Measurements from ENCODE around the gene ATP10D. TPM values are rescaled to one million over a fixed set of nuclear protein-coding genes. Genes with fewer than 3 reads are reported as not detected.

Gene ATP10D
- total RNA-seq, 1 experiment from 2014 or later, result 3.8 TPM

DNA sequence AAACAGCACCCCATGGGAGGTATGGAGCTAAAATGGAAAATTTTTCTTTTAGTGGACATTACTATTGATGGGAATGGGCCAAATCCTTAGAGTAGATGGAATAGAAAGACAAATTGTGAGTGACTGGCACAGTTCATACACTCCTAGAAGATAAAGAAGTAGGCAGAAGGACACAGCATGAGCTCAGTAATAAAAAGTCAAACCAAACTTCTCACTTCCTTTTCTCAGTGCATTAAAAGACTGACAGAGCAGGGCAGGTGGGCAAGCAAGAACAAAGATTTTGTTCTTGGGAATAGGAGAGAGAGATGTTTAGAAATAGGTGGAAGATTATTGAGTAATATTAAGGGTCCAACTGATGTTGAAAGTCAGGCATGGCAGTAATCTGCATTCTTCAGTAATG, 132.5 kb downstream of the ATP10D start:
- H4K20me1 ChIP-seq (ENCODE audit: control insufficient read depth, insufficient read depth, insufficient read length), result no peaks in the 10 kb centered on the region
- Mint-ChIP-seq H3K9me3 (no peaks in the 10 kb centered on the region), H3K36me3 (ENCODE audit: insufficient read depth in 1 of 3, low read depth in 3 of 3) (no peaks in the 10 kb centered on the region), H3K4me1 (no peaks in the 10 kb centered on the region), H3K4me3 (no peak overlapping the region), H3K27ac (no peak overlapping the region), H3K27me3 (ENCODE audit: low read depth) (peaks cover 1% of the 10 kb centered on the region; the same call in 1 of the 2 replicates)
- no peak overlapping the region for H3K4me2 ChIP-seq (ENCODE audit: insufficient read depth, insufficient read length, low read length)
- no peaks in the 10 kb centered on the region for H3K23me2 ChIP-seq (ENCODE audit: insufficient read length, low read depth, low read length, poor library complexity, severe bottlenecking)
- H2BK12ac ChIP-seq (ENCODE audit: insufficient read length, low read depth, low read length), result no peak overlapping the region
- TF ChIP-seq, protein P1, sequence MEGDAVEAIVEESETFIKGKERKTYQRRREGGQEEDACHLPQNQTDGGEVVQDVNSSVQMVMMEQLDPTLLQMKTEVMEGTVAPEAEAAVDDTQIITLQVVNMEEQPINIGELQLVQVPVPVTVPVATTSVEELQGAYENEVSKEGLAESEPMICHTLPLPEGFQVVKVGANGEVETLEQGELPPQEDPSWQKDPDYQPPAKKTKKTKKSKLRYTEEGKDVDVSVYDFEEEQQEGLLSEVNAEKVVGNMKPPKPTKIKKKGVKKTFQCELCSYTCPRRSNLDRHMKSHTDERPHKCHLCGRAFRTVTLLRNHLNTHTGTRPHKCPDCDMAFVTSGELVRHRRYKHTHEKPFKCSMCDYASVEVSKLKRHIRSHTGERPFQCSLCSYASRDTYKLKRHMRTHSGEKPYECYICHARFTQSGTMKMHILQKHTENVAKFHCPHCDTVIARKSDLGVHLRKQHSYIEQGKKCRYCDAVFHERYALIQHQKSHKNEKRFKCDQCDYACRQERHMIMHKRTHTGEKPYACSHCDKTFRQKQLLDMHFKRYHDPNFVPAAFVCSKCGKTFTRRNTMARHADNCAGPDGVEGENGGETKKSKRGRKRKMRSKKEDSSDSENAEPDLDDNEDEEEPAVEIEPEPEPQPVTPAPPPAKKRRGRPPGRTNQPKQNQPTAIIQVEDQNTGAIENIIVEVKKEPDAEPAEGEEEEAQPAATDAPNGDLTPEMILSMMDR (conservative IDR thresholded peaks at IDR 0.05), result no peak
- no peak for DNase-seq
- no peak overlapping the region for H3K23ac ChIP-seq (ENCODE audit: insufficient read length, low read depth, low read length)
- H3K79me1 ChIP-seq (ENCODE audit: insufficient read depth, low read depth, low read length, poor library complexity, severe bottlenecking), result no peaks in the 10 kb centered on the region
- H3K9me3 ChIP-seq (ENCODE audit: control insufficient read depth, low read depth, low read length), result no peaks in the 10 kb centered on the region
- no peak overlapping the region for H3K9ac ChIP-seq (ENCODE audit: extremely low read depth, insufficient read length, low read length)
- H3K4ac ChIP-seq (ENCODE audit: low read depth, low read length), result no peak overlapping the region
- H3K14ac ChIP-seq (ENCODE audit: insufficient read depth, low read length), result no peak overlapping the region
- no peak overlapping the region for H3K18ac ChIP-seq (ENCODE audit: insufficient read length, low read depth, low read length)
- H2AFZ ChIP-seq (ENCODE audit: low read length), result no peak overlapping the region
- H2BK5ac ChIP-seq (ENCODE audit: insufficient read length, low read length), result no peak overlapping the region
- no peaks in the 10 kb centered on the region for H3K79me2 ChIP-seq (ENCODE audit: insufficient read depth, low read length)
- no peak overlapping the region for H4K5ac ChIP-seq (ENCODE audit: insufficient read length, low read depth, low read length)
- no peak overlapping the region for H3K56ac ChIP-seq (ENCODE audit: insufficient read length, low read depth, low read length)
- no peak overlapping the region for H3T11ph ChIP-seq (ENCODE audit: low read length)
- H3K27ac ChIP-seq (ENCODE audit: insufficient read length, low read depth, low read length), result no peak overlapping the region
- H2BK20ac ChIP-seq (ENCODE audit: low read depth, low read length, poor library complexity, severe bottlenecking), result no peak overlapping the region
- no peaks in the 10 kb centered on the region for H3K4me1 ChIP-seq (ENCODE audit: insufficient read depth, low read length)
- no peak overlapping the region for H2BK120ac ChIP-seq (ENCODE audit: low read depth, low read length, poor library complexity, severe bottlenecking)
- H3K27me3 ChIP-seq (ENCODE audit: insufficient read depth, low read length), result no peaks in the 10 kb centered on the region
- H4K91ac ChIP-seq (ENCODE audit: insufficient read length, low read depth, low read length), result no peak overlapping the region
- H2BK15ac ChIP-seq (ENCODE audit: low read depth, low read length), result no peak overlapping the region
- H2AK5ac ChIP-seq (ENCODE audit: insufficient read length, low read length), result no peak overlapping the region
- no peak overlapping the region for H4K8ac ChIP-seq (replicated peaks; ENCODE audit: insufficient read length, low read depth, low read length)
